Measurements from ENCODE around the gene POU2F2.

GRCh38 chr19:42086188-42086736 is 46.0 kb downstream of the POU2F2 start:
- no peak for TF ChIP-seq CTCF (IDR thresholded peaks at IDR 0.05; ENCODE audit: insufficient read depth, low read length, poor library complexity, severe bottlenecking)
- no peak for TF ChIP-seq EZH2phosphoT487 (conservative IDR thresholded peaks at IDR 0.05; ENCODE audit: low read length)
